ENCODE measurements around the gene ACOXL. TPM values are rescaled to one million over a fixed set of nuclear protein-coding genes. Genes with fewer than 3 reads are reported as not detected.

The ACOXL gene
- total and polyA plus RNA-seq, 10 of the 15 experiments (the other 5 are each of a cell fraction or from before 2014, with no cell fraction given), result 0.05 to 1.3 (median 0.71) TPM

GRCh38 chr2:111128096-111128495 lies 395.7 kb downstream of the ACOXL start (continued):
- TF ChIP-seq E4F1 (IDR thresholded peaks at IDR 0.05; ENCODE audit: borderline replicate concordance, partially characterized antibody) (no peak), TARDBP (IDR thresholded peaks at IDR 0.05; ENCODE audit: borderline replicate concordance) (no peak), BRCA1 (IDR thresholded peaks at IDR 0.05; ENCODE audit: low read depth, low read length) (no peak), JUND (IDR thresholded peaks at IDR 0.05; ENCODE audit: low read depth, low read length) (no peak), RB1 (IDR thresholded peaks at IDR 0.05; ENCODE audit: borderline replicate concordance) (no peak)
- TF ChIP-seq, protein P1, sequence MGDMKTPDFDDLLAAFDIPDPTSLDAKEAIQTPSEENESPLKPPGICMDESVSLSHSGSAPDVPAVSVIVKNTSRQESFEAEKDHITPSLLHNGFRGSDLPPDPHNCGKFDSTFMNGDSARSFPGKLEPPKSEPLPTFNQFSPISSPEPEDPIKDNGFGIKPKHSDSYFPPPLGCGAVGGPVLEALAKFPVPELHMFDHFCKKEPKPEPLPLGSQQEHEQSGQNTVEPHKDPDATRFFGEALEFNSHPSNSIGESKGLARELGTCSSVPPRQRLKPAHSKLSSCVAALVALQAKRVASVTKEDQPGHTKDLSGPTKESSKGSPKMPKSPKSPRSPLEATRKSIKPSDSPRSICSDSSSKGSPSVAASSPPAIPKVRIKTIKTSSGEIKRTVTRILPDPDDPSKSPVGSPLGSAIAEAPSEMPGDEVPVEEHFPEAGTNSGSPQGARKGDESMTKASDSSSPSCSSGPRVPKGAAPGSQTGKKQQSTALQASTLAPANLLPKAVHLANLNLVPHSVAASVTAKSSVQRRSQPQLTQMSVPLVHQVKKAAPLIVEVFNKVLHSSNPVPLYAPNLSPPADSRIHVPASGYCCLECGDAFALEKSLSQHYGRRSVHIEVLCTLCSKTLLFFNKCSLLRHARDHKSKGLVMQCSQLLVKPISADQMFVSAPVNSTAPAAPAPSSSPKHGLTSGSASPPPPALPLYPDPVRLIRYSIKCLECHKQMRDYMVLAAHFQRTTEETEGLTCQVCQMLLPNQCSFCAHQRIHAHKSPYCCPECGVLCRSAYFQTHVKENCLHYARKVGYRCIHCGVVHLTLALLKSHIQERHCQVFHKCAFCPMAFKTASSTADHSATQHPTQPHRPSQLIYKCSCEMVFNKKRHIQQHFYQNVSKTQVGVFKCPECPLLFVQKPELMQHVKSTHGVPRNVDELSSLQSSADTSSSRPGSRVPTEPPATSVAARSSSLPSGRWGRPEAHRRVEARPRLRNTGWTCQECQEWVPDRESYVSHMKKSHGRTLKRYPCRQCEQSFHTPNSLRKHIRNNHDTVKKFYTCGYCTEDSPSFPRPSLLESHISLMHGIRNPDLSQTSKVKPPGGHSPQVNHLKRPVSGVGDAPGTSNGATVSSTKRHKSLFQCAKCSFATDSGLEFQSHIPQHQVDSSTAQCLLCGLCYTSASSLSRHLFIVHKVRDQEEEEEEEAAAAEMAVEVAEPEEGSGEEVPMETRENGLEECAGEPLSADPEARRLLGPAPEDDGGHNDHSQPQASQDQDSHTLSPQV (IDR thresholded peaks at IDR 0.05), result no peak
- TF ChIP-seq, protein P2, sequence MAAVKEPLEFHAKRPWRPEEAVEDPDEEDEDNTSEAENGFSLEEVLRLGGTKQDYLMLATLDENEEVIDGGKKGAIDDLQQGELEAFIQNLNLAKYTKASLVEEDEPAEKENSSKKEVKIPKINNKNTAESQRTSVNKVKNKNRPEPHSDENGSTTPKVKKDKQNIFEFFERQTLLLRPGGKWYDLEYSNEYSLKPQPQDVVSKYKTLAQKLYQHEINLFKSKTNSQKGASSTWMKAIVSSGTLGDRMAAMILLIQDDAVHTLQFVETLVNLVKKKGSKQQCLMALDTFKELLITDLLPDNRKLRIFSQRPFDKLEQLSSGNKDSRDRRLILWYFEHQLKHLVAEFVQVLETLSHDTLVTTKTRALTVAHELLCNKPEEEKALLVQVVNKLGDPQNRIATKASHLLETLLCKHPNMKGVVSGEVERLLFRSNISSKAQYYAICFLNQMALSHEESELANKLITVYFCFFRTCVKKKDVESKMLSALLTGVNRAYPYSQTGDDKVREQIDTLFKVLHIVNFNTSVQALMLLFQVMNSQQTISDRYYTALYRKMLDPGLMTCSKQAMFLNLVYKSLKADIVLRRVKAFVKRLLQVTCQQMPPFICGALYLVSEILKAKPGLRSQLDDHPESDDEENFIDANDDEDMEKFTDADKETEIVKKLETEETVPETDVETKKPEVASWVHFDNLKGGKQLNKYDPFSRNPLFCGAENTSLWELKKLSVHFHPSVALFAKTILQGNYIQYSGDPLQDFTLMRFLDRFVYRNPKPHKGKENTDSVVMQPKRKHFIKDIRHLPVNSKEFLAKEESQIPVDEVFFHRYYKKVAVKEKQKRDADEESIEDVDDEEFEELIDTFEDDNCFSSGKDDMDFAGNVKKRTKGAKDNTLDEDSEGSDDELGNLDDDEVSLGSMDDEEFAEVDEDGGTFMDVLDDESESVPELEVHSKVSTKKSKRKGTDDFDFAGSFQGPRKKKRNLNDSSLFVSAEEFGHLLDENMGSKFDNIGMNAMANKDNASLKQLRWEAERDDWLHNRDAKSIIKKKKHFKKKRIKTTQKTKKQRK (IDR thresholded peaks at IDR 0.05; ENCODE audit: low read depth, low read length), result no peak

Measured in GM12878 (cell line).